ENCODE results near the gene PIWIL4.
"Not testable (repeated sequence)": the region's sequence is repeated elsewhere in the genome, so short reads cannot be mapped to it uniquely, and the experiment has no call there.

PIWIL4 gene

DNA sequence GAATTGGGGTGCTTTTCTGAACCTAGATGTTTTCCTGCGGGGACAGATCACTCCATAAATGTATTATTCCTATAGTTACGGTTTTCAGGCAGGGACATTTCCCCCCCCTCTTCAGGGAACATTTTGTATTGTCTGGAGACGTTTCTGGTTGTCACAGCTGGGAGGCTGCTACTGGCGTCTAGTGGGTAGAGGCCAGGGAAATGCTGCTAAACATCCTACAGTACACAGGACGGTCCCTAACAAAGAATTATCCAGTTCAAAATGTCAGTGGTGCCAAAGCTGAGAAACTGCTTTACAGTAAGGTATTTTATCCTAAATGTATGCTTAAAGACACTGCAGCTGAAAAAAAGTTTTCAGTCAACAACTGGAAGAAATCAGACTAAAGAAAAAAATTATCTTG is 19.4 kb downstream of the PIWIL4 start:
- ATAC-seq (no peak), DNase-seq (no peak)
- no peak overlapping the region for H3K4me3 Mint-ChIP-seq
- peaks cover 18% of the 10 kb centered on the region for H3K4me1 Mint-ChIP-seq
- H3K9me3 Mint-ChIP-seq: no peaks in the 10 kb centered on the region
- no peaks in the 10 kb centered on the region for H3K36me3 Mint-ChIP-seq (ENCODE audit: low read depth)
- H3K27me3 Mint-ChIP-seq: no peaks in the 10 kb centered on the region
- H3K27ac Mint-ChIP-seq: no peak overlapping the region

DNA sequence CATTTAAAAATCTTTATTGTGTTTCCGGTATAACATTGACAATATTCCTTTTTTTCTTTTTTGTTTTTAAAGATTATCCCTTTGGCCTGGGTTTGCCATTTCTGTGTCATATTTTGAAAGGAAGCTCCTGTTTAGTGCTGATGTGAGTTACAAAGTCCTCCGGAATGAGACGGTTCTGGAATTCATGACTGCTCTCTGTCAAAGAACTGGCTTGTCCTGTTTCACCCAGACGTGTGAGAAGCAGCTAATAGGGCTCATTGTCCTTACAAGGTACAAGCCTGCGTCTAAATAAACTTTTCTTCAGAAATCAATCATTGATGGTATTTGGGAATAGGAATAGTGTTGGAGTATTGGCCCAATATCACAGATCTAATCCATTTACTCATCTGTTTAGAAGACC is 19.8 kb downstream of the PIWIL4 start:
- no peak for DNase-seq
- Mint-ChIP-seq H3K4me3 (no peak overlapping the region), H3K36me3 (ENCODE audit: low read depth) (no peaks in the 10 kb centered on the region), H3K9me3 (no peaks in the 10 kb centered on the region), H3K27ac (no peak overlapping the region), H3K4me1 (peaks cover 15% of the 10 kb centered on the region), H3K27me3 (no peaks in the 10 kb centered on the region)
- ATAC-seq: no peak

DNA sequence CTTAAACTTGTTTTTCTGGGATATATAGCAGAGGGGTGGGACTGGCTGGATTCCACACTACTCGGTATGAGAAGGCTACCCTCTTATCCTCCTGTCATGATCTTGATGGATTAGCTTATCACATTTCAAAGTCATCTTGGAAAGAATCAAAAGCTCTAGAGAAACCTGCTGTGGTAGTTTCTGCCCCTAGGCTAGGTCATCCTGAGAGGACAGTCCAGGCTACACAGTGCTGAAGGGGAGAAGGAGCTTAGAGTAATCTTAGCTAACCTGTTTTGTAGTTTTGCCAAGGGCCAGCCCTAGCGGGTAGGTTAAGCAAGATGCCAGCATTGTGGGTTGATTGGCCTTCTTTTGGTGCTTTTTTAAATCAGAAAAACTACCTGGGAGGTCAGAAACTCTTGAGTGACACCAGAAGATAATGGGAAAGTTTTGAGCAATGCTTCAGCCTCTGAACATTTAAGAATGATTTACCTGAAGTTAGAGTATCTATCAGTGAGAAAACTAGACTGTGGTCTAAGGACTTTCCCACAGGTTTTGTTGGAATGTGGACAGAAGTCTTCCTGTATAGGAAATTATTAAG is 21.3 kb downstream of the PIWIL4 start:
- Mint-ChIP-seq H3K27ac (no peak overlapping the region), H3K4me3 (no peak overlapping the region), H3K4me1 (peaks cover 5% of the 10 kb centered on the region), H3K27me3 (no peaks in the 10 kb centered on the region), H3K36me3 (ENCODE audit: low read depth) (no peaks in the 10 kb centered on the region), H3K9me3 (no peaks in the 10 kb centered on the region)
- ATAC-seq: no peak
- no peak for DNase-seq

DNA sequence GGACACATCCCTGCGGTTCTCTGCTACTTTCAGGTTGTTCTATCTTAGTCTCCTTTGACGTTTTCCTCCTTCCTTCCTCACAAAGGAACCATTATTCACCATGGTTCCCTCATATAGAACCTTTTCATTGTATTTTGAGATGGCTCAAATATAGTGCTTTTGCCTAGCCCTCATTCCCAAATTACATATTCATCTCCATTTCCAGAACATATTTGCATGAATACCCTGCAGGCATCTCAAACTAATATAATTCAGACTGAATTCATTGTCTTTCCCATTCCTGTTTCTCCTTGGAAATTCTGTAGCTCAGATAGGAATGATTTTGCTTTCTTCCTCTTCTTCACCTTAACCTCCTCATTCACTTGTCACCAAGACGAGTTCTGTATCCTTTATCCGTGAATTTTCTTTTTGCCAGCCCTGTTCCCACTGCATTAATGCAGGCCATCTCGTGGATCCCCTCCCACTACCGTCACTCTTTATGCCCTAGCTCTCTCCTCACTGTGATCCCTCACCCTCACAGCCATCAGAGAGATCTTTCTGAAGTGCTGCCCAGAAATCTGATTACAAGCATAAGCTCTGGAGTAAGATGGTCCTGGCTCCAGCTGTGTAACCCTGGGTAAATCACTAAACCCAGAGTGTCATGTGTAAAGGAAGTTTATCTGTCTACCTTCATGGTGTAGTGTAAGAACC is 23.3 kb downstream of the PIWIL4 start:
- ATAC-seq (no peak), DNase-seq (no peak)
- Mint-ChIP-seq H3K27ac (no peak overlapping the region), H3K27me3 (no peaks in the 10 kb centered on the region), H3K4me1 (no peaks in the 10 kb centered on the region), H3K9me3 (no peaks in the 10 kb centered on the region), H3K4me3 (no peak overlapping the region), H3K36me3 (ENCODE audit: low read depth) (no peaks in the 10 kb centered on the region)

DNA sequence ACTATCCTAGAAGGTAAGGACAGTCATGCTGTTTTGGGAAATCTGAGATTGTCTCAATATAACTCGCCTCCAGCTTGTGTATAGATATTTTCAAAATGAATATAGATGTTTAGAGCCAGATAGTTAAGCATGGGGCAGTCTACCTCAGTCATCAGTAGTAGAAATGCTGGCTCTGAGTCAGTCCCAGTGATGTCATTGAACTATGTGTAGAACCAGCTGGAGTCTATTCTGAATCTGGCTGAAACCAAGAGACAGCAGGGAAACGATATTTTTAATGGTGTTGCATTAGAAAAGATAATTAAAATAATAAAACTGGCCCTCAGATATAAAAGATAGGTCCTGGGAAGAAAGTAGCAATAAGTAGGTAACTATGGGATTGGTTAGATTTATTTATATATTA is 25.9 kb downstream of the PIWIL4 start:
- no peaks in the 10 kb centered on the region for H3K27me3 Mint-ChIP-seq
- H3K36me3 Mint-ChIP-seq (ENCODE audit: low read depth): no peaks in the 10 kb centered on the region
- ATAC-seq (no peak), DNase-seq (no peak)
- no peaks in the 10 kb centered on the region for H3K9me3 Mint-ChIP-seq
- H3K4me1 Mint-ChIP-seq: no peaks in the 10 kb centered on the region
- no peak overlapping the region for H3K27ac Mint-ChIP-seq
- no peak overlapping the region for H3K4me3 Mint-ChIP-seq

DNA sequence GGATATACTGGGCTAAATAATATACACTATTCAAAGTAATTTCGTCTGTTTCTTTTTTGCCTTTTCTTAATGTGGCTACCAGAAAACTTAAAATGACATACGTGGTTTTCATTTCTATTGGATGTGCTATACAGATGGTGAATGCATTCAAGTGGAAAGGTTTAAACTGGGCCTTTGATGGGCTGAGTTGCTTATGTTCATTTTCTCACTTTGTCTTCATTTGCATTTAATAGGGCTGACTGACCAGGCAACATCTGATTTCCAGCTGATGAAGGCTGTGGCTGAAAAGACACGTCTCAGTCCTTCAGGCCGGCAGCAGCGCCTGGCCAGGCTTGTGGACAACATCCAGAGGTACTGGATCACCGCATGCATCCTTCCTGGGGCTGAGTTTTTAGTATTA is 27.9 kb downstream of the PIWIL4 start:
- H3K36me3 Mint-ChIP-seq (ENCODE audit: low read depth): no peaks in the 10 kb centered on the region
- H3K4me1 Mint-ChIP-seq: no peaks in the 10 kb centered on the region
- H3K27me3 Mint-ChIP-seq: no peaks in the 10 kb centered on the region
- ATAC-seq: no peak
- no peak overlapping the region for H3K27ac Mint-ChIP-seq
- DNase-seq: no peak
- H3K4me3 Mint-ChIP-seq: no peak overlapping the region
- no peaks in the 10 kb centered on the region for H3K9me3 Mint-ChIP-seq

DNA sequence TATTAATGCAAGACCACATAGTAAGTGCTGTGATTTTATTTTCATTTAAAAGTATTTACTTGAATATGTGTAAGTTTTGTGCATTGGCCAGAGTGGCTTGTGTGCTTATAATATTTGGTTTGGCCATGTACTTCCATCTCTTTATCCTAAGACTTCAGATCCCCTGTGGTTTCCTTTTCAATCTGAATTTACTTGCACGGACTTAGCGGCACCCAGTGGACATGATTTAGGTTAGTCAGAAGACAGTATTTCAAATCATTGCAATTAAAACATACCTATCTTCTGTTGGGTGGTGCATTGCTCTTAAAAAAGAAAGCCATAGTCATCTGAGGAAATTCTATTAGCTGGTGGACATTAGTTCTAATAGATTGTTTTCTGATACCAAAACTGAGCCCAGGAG is 30.7 kb downstream of the PIWIL4 start:
- Mint-ChIP-seq H3K9me3 (no peaks in the 10 kb centered on the region), H3K27ac (no peak overlapping the region), H3K27me3 (no peaks in the 10 kb centered on the region), H3K4me1 (no peaks in the 10 kb centered on the region), H3K4me3 (no peak overlapping the region), H3K36me3 (ENCODE audit: low read depth) (no peaks in the 10 kb centered on the region)
- ATAC-seq: no peak
- no peak for DNase-seq

DNA sequence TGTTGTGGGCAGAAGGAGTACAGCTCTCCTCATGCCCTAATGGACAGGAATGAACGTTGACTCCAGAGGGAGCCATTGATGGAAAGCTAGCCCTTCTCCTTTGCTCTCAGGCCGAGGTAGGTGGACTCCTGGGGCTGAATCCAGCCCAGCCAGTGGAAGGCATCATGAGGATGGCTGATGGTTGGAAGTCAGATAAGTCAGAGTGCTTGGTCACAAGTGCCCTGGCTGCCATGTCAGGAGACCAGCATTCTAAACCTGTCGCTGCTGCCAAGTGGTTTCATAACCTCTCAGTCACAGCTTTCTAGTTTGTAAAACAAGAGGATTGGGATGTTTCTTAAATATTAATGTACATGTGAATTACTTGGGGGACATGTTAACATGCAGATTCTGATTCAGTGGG is 32.3 kb downstream of the PIWIL4 start:
- Mint-ChIP-seq H3K9me3 (no peaks in the 10 kb centered on the region), H3K4me3 (no peak overlapping the region)
- no peak for ATAC-seq

DNA sequence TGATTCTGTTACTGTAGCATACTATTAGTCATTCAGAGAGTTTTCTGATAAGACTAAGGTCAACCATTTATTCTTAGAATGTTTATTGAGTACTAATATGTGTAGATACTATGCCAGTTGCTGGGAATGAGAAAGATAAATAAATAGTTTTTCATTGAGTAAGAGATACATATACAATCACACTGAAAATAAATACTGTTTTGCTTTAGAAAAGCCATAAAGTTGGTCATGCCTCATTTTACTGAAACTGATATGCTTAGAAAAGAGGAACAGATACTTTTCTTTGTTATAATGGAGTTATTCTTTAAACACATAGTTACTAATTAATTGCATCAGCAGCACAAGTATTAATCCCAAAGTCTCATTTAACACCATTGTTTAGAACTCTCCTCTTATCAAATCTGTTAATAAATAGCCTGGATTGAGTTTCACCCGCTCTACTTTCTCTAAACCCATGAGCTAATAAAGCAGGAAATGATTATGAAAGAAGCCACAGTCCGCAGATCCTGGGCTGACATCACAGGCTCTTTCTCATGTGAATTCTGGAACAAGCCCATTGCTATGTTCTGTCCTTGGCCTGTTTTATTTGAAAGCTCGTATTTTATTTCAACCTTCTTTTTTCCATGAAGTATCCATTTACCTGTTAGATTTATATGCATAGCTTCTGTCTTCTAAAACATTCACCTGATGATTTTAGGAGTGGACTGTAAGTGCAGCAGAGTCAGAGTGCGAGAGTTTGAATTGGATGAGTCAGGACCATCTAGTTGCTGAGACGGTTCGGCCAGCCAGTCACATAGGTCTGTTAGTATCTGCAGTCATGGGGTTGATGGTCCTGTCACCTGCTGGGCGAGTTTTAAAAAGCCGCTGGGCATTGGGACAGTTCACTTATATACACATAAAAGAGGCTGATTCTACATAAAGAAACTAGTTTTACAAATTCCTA is 35.5 kb downstream of the PIWIL4 start:
- H3K27me3 Mint-ChIP-seq: no peaks in the 10 kb centered on the region

More for the DNA sequence above, 32.3 kb downstream of the PIWIL4 start:
- Mint-ChIP-seq H3K27ac (no peak overlapping the region), H3K4me1 (peaks cover 2% of the 10 kb centered on the region), H3K36me3 (ENCODE audit: low read depth) (no peaks in the 10 kb centered on the region), H3K27me3 (no peaks in the 10 kb centered on the region)
- DNase-seq: no peak

DNA sequence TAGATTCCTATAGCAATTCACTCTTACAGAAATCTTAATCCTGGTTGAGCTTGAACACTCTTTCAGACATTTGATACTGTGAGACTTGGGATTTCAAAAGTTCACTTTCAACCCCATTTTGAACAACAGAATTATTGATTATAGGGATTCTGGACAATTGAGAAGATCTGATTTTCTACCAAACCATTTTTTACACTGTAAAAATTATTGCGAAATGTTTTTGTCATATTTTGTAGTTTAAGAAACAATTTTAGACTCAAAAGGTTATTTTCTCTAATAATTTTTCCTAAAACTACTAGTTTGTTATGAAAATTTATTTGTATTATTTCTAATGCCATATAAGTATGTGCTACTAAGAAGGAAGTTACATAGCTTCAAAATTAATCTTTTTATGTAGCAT is 36.4 kb downstream of the PIWIL4 start:
- H3K27ac Mint-ChIP-seq: no peak overlapping the region
- H3K27me3 Mint-ChIP-seq: no peaks in the 10 kb centered on the region
- ATAC-seq (no peak), DNase-seq (no peak)
- peaks cover 2% of the 10 kb centered on the region for H3K4me1 Mint-ChIP-seq
- H3K36me3 Mint-ChIP-seq (ENCODE audit: low read depth): no peaks in the 10 kb centered on the region
- no peak overlapping the region for H3K4me3 Mint-ChIP-seq
- no peaks in the 10 kb centered on the region for H3K9me3 Mint-ChIP-seq

More for the DNA sequence above, 35.5 kb downstream of the PIWIL4 start:
- ATAC-seq (peak; percentile 82), DNase-seq (peak; percentile 22)
- no peaks in the 10 kb centered on the region for H3K36me3 Mint-ChIP-seq (ENCODE audit: low read depth)
- no peak overlapping the region for H3K4me3 Mint-ChIP-seq
- no peaks in the 10 kb centered on the region for H3K9me3 Mint-ChIP-seq
- peaks cover 2% of the 10 kb centered on the region for H3K4me1 Mint-ChIP-seq
- no peak overlapping the region for H3K27ac Mint-ChIP-seq

DNA sequence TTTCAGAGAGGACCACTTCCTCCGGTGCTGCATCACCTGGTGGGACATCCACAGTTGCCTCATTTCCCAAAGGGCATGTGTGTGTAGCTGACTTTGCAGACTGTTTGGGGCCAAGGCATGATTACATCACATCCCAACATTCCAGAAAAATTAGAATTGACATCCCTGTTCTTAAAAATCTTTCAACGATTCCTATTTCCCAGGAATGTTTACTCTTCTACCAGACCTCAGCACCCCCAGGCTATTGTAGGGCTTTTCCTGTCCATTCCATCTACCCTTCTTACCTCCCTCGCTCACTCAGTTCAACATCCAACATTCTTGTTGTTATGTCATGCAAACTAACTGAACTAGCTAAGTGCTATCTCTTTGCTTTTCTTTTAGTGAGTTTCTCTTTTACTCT is 37.3 kb downstream of the PIWIL4 start:
- Mint-ChIP-seq H3K36me3 (ENCODE audit: low read depth) (no peaks in the 10 kb centered on the region), H3K4me1 (peaks cover 2% of the 10 kb centered on the region), H3K9me3 (no peaks in the 10 kb centered on the region), H3K4me3 (no peak overlapping the region), H3K27me3 (no peaks in the 10 kb centered on the region), H3K27ac (no peak overlapping the region)
- DNase-seq: no peak
- ATAC-seq: no peak

DNA sequence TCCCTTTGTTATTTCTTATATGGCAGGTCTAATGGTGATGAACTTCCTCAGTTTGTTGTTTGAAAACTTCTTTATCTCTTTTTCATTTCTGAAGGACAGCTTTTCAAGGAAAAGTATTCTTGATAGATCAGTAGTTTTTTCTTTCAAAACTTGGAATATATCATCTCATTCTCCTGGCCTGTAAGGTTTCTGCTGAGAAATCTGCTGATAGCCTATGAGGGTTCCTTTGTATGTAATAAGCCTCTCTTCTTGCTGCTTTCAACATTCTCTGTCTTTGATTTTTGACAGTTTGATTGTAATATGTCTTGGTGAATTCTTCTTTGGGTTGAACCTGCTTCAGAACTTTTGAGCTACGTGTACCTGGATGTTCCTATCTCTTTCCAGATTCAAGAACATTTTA is 46.0 kb downstream of the PIWIL4 start:
- no peaks in the 10 kb centered on the region for H3K27me3 Mint-ChIP-seq

DNA sequence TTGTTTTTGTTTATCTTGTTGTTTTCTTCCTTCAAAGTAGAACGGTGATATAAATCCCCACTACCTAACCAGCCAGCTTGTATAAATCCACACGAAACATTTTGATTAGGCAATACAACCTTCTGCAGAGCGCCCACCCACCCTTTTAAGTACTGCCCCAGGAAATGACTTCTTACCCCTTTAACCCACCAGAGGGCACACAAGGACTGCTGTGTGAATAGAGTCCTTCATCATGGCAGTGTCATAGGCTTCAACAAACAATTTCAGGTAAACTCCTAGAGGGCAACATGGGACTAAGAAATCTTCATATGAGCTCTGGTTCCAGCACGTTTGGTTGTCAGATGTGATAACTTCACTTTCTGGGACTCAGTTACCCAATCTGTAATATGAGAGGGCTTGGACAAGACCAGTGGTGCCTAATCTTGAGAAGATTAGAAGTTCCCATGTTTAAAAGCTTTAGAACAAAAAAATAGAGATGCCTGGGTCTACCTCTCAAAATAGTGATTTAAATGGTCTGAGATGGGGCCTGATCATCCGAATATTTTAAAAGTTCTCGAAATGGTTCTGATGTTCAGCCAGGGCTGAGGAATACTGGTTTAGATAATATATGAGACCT is 56.1 kb downstream of the PIWIL4 start:
- DNase-seq (peak; percentile 39), ATAC-seq (peak; percentile 65)
- H3K4me1 Mint-ChIP-seq: no peaks in the 10 kb centered on the region

More for the DNA sequence above, 46.0 kb downstream of the PIWIL4 start:
- no peak for DNase-seq
- H3K4me3 Mint-ChIP-seq: no peak overlapping the region
- peaks cover 11% of the 10 kb centered on the region for H3K36me3 Mint-ChIP-seq (ENCODE audit: low read depth)
- peaks cover 40% of the 10 kb centered on the region for H3K9me3 Mint-ChIP-seq
- ATAC-seq: no peak
- H3K27ac Mint-ChIP-seq: no peak overlapping the region
- H3K4me1 Mint-ChIP-seq: no peaks in the 10 kb centered on the region

DNA sequence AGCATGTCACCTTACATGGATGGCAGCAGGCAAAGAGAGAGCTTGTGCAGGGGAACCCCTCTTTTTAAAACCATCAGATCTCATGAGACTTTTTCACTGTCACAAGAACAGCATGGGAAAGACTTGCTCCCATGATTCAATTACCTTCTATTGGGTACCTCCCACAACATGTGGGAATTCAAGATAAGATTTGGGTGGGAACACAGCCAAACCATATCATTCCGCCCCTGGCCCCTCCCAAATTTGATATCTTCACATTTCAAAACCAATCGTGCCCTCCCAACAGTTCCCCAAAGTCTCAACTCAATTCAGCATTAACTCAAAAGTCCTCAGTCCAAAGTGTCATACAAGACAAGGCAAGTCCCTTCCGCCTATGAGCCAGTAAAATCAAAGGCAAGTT is 58.3 kb downstream of the PIWIL4 start:
- not testable (repeated sequence) for H3K4me1 Mint-ChIP-seq; DNase-seq; ATAC-seq; H3K27me3 Mint-ChIP-seq; H3K27ac Mint-ChIP-seq; H3K4me3 Mint-ChIP-seq; H3K9me3 Mint-ChIP-seq; H3K36me3 Mint-ChIP-seq (ENCODE audit: low read depth)

More for the DNA sequence above, 56.1 kb downstream of the PIWIL4 start:
- peaks cover 5% of the 10 kb centered on the region for H3K27me3 Mint-ChIP-seq
- H3K9me3 Mint-ChIP-seq: no peaks in the 10 kb centered on the region
- no peak overlapping the region for H3K27ac Mint-ChIP-seq
- H3K36me3 Mint-ChIP-seq (ENCODE audit: low read depth): peaks cover 1% of the 10 kb centered on the region
- no peak overlapping the region for H3K4me3 Mint-ChIP-seq
